ENCODE data around the gene GPC3. TPM values are rescaled to one million over a fixed set of nuclear protein-coding genes. Genes with fewer than 3 reads are reported as not detected.

GPC3 gene
- total and polyA plus RNA-seq, 7 donors: 0.43 to 2.3 (median 1.4) TPM

GRCh38 chrX:133544115-133544514, 441.3 kb downstream of the GPC3 start:
- H3K36me3 ChIP-seq (ENCODE audit: insufficient read depth in 1 of 2, low read depth in 1 of 2): no peaks in the 10 kb centered on the region
- TF ChIP-seq CTCF (IDR thresholded peaks at IDR 0.05): no peak
- DNase-seq (no peak), ATAC-seq (peak in 3 of 4 donors; percentile 25 to 44 (median 28))
- no peaks in the 10 kb centered on the region for H3K9me3 ChIP-seq
- H3K4me3 ChIP-seq: no peak overlapping the region
- WGBS, 3 donors: 61 to 68% (median 62%) methylated on average over 3 of the region's 3 CpGs
- no peak overlapping the region for H3K27ac ChIP-seq
- peaks cover 14% of the 10 kb centered on the region for H3K4me1 ChIP-seq
- H3K27me3 ChIP-seq (ENCODE audit: insufficient read depth in 3 of 3, low read length in 2 of 3): no peaks in the 10 kb centered on the region
- intact Hi-C loops (cut with DNase I): no loop called here

- Histone ChIP-seq H3K4me1 (peaks cover 14% of the 10 kb centered on the region), H3K9me3 (no peaks in the 10 kb centered on the region), H3K27me3 (ENCODE audit: insufficient read depth in 3 of 3, low read length in 2 of 3) (no peaks in the 10 kb centered on the region), H3K4me3 (no peak overlapping the region), H3K27ac (no peak overlapping the region), H3K36me3 (ENCODE audit: insufficient read depth in 1 of 2, low read depth in 1 of 2) (no peaks in the 10 kb centered on the region)
- WGBS, 3 donors: 76 to 98% (median 95%) methylated on average over 2 of the region's 2 CpGs
- no peak for TF ChIP-seq CTCF (IDR thresholded peaks at IDR 0.05)
- intact Hi-C loops (cut with DNase I): no loop called here
- DNase-seq: no peak
- no peak for ATAC-seq
Measured at GRCh38 chrX:133543654-133544053, 441.7 kb downstream of the GPC3 start.

- Histone ChIP-seq H3K4me1 (peaks cover 14% of the 10 kb centered on the region), H3K36me3 (ENCODE audit: insufficient read depth in 1 of 2, low read depth in 1 of 2) (no peaks in the 10 kb centered on the region), H3K9me3 (no peaks in the 10 kb centered on the region), H3K27me3 (ENCODE audit: insufficient read depth in 3 of 3, low read length in 2 of 3) (no peaks in the 10 kb centered on the region), H3K27ac (peak overlapping the region; percentile 70), H3K4me3 (no peak overlapping the region)
- ATAC-seq (peak in 3 of 4 donors; percentile 73 to 83 (median 80)), DNase-seq (no peak)
- TF ChIP-seq CTCF (IDR thresholded peaks at IDR 0.05): peak; percentile 7
- 21 to 33% (median 33%) methylated on average over 3 of the region's 3 CpGs for WGBS, 3 donors
- intact Hi-C loops (cut with DNase I): no loop called here
Measured at GRCh38 chrX:133542476-133542875, 442.9 kb downstream of the GPC3 start.

GRCh38 chrX:133541021-133541420, 444.4 kb downstream of the GPC3 start:
- no peaks in the 10 kb centered on the region for H3K9me3 ChIP-seq

More at GRCh38 chrX:133541021-133541420, 444.4 kb downstream of the GPC3 start:
- no peaks in the 10 kb centered on the region for H3K27me3 ChIP-seq (ENCODE audit: insufficient read depth in 3 of 3, low read length in 2 of 3)
- H3K4me3 ChIP-seq: no peak overlapping the region
- no peak for DNase-seq
- peaks cover 14% of the 10 kb centered on the region for H3K4me1 ChIP-seq
- TF ChIP-seq CTCF (IDR thresholded peaks at IDR 0.05): no peak
- H3K27ac ChIP-seq: no peak overlapping the region
- ATAC-seq: no peak
- H3K36me3 ChIP-seq (ENCODE audit: insufficient read depth in 1 of 2, low read depth in 1 of 2): no peaks in the 10 kb centered on the region
- intact Hi-C loops (cut with DNase I): no loop called here
